Liver (tissue), 9 donors: ENCODE data around the gene SPATA31E1. TPM values are rescaled to one million over a fixed set of nuclear protein-coding genes. Genes with fewer than 3 reads are reported as not detected.

ENCODE experiments used
- DNase-seq: peaks from one replicate; pipeline ENCODE4 v3.0.0-alpha.2; 2017; ENCODE audit warnings: low spot score
- H3K27ac ChIP-seq, 2 donors: one replicate each; pipeline ENCODE4 v1.7.0; 2013; ENCODE audit warnings: inconsistent platforms in 2 of 2, low read length in 2 of 2, control low read depth in 1 of 2, low read depth in 1 of 2, mild to moderate bottlenecking in 1 of 2
- H3K27me3 ChIP-seq, 4 donors: one replicate each; pipeline versions ENCODE4 v1.6.1 to v1.7.0; 2013; ENCODE audit warnings: low read length in 3 of 4, inconsistent platforms in 1 of 4, mild to moderate bottlenecking in 1 of 4, moderate library complexity in 1 of 4; ENCODE audit not compliant: control insufficient read depth in 4 of 4, insufficient read depth in 4 of 4
- H3K36me3 ChIP-seq, 4 donors: one replicate each; pipeline versions ENCODE4 v1.6.1 to v1.7.0; 2013; ENCODE audit warnings: low read length in 3 of 4, mild to moderate bottlenecking in 3 of 4, low read depth in 1 of 4, moderate library complexity in 1 of 4; ENCODE audit not compliant: control insufficient read depth in 4 of 4, insufficient read depth in 3 of 4
- H3K4me1 ChIP-seq, 4 donors: one replicate each; pipeline versions ENCODE4 v1.6.1 to v1.7.0; 2013; ENCODE audit warnings: low read length in 3 of 4, mild to moderate bottlenecking in 3 of 4, moderate library complexity in 1 of 4; ENCODE audit not compliant: control insufficient read depth in 4 of 4, insufficient read depth in 4 of 4
- H3K4me3 ChIP-seq, 3 donors: one replicate each; pipeline versions ENCODE4 v1.6.1 to v1.7.0; 2013; ENCODE audit warnings: low read length in 3 of 3, control low read depth in 1 of 3, low read depth in 1 of 3, mild to moderate bottlenecking in 1 of 3
- H3K9ac ChIP-seq, 2 donors: one replicate each; pipeline ENCODE4 v1.7.0; 2013; ENCODE audit warnings: low read length in 2 of 2, mild to moderate bottlenecking in 2 of 2, moderate library complexity in 2 of 2, control low read depth in 1 of 2, low read depth in 1 of 2
- H3K9me3 ChIP-seq, 4 donors: one replicate each; pipeline versions ENCODE4 v1.6.1 to v1.7.0; 2013; ENCODE audit warnings: low read length in 3 of 4; ENCODE audit not compliant: control insufficient read depth in 4 of 4
- ATF3 ChIP-seq: IDR thresholded peaks from 2 replicates; pipeline ENCODE4 v1.6.1; 2016; ENCODE audit warnings: antibody characterized with exemption
- CTCF ChIP-seq: fragments of 150-350 bp; IDR thresholded peaks from 2 replicates; pipeline ENCODE4 v1.5.1; 2017; ENCODE audit warnings: improper control_type of control experiment, low read depth, low read length; ENCODE audit not compliant: missing input control
- EGR1 ChIP-seq, 2 donors: IDR thresholded peaks; 2 replicates each; pipeline ENCODE4 v1.6.1; 2016 to 2018; ENCODE audit warnings: antibody characterized with exemption in 2 of 2, low read depth in 2 of 2
- FOXA1 ChIP-seq: IDR thresholded peaks from 2 replicates; pipeline ENCODE4 v1.6.1; 2016; ENCODE audit warnings: antibody characterized with exemption
- FOXA2 ChIP-seq: IDR thresholded peaks from 2 replicates; pipeline ENCODE4 v1.6.1; 2016; ENCODE audit warnings: antibody characterized with exemption
- GABPA ChIP-seq, 2 donors: IDR thresholded peaks in 1 of 2; conservative IDR thresholded peaks in 1 of 2; 2 replicates each; pipeline ENCODE4 v1.6.1; 2016; ENCODE audit warnings: antibody characterized with exemption in 2 of 2, mild to moderate bottlenecking in 1 of 2, moderate library complexity in 1 of 2
- HNF4A ChIP-seq, 2 donors: conservative IDR thresholded peaks; 2 replicates each; pipeline ENCODE4 v1.6.1; 2016; ENCODE audit warnings: antibody characterized with exemption in 2 of 2, mild to moderate bottlenecking in 2 of 2
- HNF4G ChIP-seq: IDR thresholded peaks from 2 replicates; pipeline ENCODE4 v1.6.1; 2016; ENCODE audit warnings: antibody characterized with exemption
- JUND ChIP-seq, 2 donors: IDR thresholded peaks; 2 replicates each; pipeline ENCODE4 v1.6.1; 2016; ENCODE audit warnings: antibody characterized with exemption in 2 of 2
- MAX ChIP-seq: IDR thresholded peaks from 2 replicates; pipeline ENCODE4 v1.6.1; 2016; ENCODE audit warnings: antibody characterized with exemption
- NR2F2 ChIP-seq: IDR thresholded peaks from 2 replicates; pipeline ENCODE4 v1.6.1; 2016; ENCODE audit warnings: antibody characterized with exemption
- RAD21 ChIP-seq, 2 donors: IDR thresholded peaks; 2 replicates each; pipeline ENCODE4 v1.6.1; 2016; ENCODE audit warnings: antibody characterized with exemption in 2 of 2, mild to moderate bottlenecking in 2 of 2
- REST ChIP-seq: IDR thresholded peaks from 2 replicates; pipeline ENCODE4 v1.6.1; 2016; ENCODE audit warnings: antibody characterized with exemption, mild to moderate bottlenecking
- RXRA ChIP-seq, 2 donors: IDR thresholded peaks; 2 replicates each; pipeline ENCODE4 v1.6.1; 2017 to 2018; ENCODE audit warnings: antibody characterized with exemption in 2 of 2, mild to moderate bottlenecking in 1 of 2
- SP1 ChIP-seq: IDR thresholded peaks from 2 replicates; pipeline ENCODE4 v1.6.1; 2018; ENCODE audit warnings: antibody characterized with exemption, mild to moderate bottlenecking
- TAF1 ChIP-seq: conservative IDR thresholded peaks from 2 replicates; pipeline ENCODE4 v1.6.1; 2016; ENCODE audit warnings: antibody characterized with exemption, mild to moderate bottlenecking
- YY1 ChIP-seq: IDR thresholded peaks from 2 replicates; pipeline ENCODE4 v1.6.1; 2016; ENCODE audit warnings: antibody characterized with exemption, mild to moderate bottlenecking
- ZBTB33 ChIP-seq: IDR thresholded peaks from 2 replicates; pipeline ENCODE4 v1.6.1; 2016; ENCODE audit warnings: antibody characterized with exemption
- WGBS: extraction: QIAGEN DNeasy Blood & Tissue Kit; methylation state at CpG from one replicate; pipeline ENCODE4 v1.1.7; 2013; 5-methylcytosine and 5-hydroxymethylcytosine counted together
- polyA plus RNA-seq, 2 donors: library from polyadenylated mRNA; stranded (reverse) in 1 of 2; unstranded in 1 of 2; fragments of 200-250 nt in 1 of 2; fragments of >200 nt in 1 of 2; fragmentation: Nextera tagmentation in 1 of 2; extraction: Ambion mirVana in 1 of 2; gene quantifications; one replicate each; pipeline versions ENCODE4 v1.2.1 to v1.2.3, GENCODE V29; 2013 to 2015
- total RNA-seq, 2 donors: library from RNA; depleted of rRNA; stranded (reverse); fragments of >200 nt; gene quantifications; one replicate each; pipeline ENCODE4 v1.2.3, GENCODE V29; 2014
- donor health status: healthy.
- donor health status: healthy.
- donor health status: healthy.
- donor health status: healthy.
- donor health status: healthy.

SPATA31E1 gene
- total and polyA plus RNA-seq, 4 donors, result not detected

- 64% methylated on average over 20 of the region's 20 CpGs for WGBS
- TF ChIP-seq YY1 (peak; percentile 93), NR2F2 (no peak), REST (no peak), RAD21 (IDR thresholded peaks at IDR 0.05) (peak; percentile 68 to 70), MAX (no peak), FOXA2 (peak; percentile 84), CTCF (peak; percentile 25), ZBTB33 (no peak), EGR1 (IDR thresholded peaks at IDR 0.05; ENCODE audit: low read depth in 2 of 2) (no peak), FOXA1 (peak; percentile 92), TAF1 (no peak), HNF4G (no peak), HNF4A (conservative IDR thresholded peaks at IDR 0.05) (peak; percentile 76 to 80), ATF3 (no peak), GABPA (IDR thresholded peaks at IDR 0.05 in 1 of 2, conservative IDR thresholded peaks at IDR 0.05 in 1 of 2) (no peak), RXRA (IDR thresholded peaks at IDR 0.05) (peak; percentile 36 to 61), JUND (IDR thresholded peaks at IDR 0.05) (no peak), SP1 (peak; percentile 58)
- no peaks in the 10 kb centered on the region for H3K27me3 ChIP-seq
- peak overlapping the region; percentile 64 to 70 for H3K27ac ChIP-seq
- DNase-seq, result no peak
- H3K4me1 ChIP-seq, result peaks cover 0 to 18% (median 11%) of the 10 kb centered on the region in 4 donors
- no peaks in the 10 kb centered on the region for H3K36me3 ChIP-seq
- H3K9me3 ChIP-seq, result no peaks in the 10 kb centered on the region
- no peak overlapping the region for H3K9ac ChIP-seq
- H3K4me3 ChIP-seq, result peak overlapping the region in 2 of 3 donors; percentile 25 to 53
Measured at GRCh38 chr9:87909310-87910041, 26.8 kb downstream of the SPATA31E1 start.
